Epithelial cell of esophagus (primary cell): ENCODE measurements around the gene LRRC40.

Source experiments
- DNase-seq: peaks from one replicate; pipeline ENCODE4 v3.0.0; 2010; ENCODE audit warnings: low read depth
- H3K4me3 ChIP-seq: 2 replicates; pipeline ENCODE4 v1.5.1; 2011; ENCODE audit warnings: mild to moderate bottlenecking, low read length, control low read depth
- TF ChIP-seq, protein P1 (sequence below): IDR thresholded peaks from 2 replicates; pipeline ENCODE4 v1.5.1; 2011; ENCODE audit warnings: low read depth, mild to moderate bottlenecking, low read length, control low read depth, inconsistent platforms; ENCODE audit not compliant: insufficient read depth; ENCODE audit errors: missing control alignments

LRRC40 gene

GRCh38 chr1:70134148-70134547 is 71.2 kb downstream of the LRRC40 start:
- no peak overlapping the region for H3K4me3 ChIP-seq
- TF ChIP-seq, protein P1, sequence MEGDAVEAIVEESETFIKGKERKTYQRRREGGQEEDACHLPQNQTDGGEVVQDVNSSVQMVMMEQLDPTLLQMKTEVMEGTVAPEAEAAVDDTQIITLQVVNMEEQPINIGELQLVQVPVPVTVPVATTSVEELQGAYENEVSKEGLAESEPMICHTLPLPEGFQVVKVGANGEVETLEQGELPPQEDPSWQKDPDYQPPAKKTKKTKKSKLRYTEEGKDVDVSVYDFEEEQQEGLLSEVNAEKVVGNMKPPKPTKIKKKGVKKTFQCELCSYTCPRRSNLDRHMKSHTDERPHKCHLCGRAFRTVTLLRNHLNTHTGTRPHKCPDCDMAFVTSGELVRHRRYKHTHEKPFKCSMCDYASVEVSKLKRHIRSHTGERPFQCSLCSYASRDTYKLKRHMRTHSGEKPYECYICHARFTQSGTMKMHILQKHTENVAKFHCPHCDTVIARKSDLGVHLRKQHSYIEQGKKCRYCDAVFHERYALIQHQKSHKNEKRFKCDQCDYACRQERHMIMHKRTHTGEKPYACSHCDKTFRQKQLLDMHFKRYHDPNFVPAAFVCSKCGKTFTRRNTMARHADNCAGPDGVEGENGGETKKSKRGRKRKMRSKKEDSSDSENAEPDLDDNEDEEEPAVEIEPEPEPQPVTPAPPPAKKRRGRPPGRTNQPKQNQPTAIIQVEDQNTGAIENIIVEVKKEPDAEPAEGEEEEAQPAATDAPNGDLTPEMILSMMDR, result no peak
- DNase-seq, result no peak

DNA sequence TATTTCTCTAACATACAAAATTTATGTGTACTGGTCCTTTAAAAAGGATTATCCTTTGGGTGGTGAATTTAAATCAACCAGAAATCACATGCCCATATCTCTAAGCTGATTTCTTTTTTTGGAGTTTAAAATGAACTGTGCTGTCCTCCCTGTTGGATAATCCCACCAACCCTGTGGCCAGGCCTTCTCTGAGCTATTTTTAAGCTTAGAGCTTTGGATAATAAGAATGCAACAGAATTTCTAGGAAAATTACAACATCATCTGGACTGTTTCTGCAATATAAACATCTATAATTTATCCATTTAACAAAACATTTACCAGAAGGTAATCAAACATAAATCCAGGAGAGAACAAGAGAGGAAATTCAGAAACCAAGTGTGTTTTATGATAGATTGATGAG is 88.3 kb downstream of the LRRC40 start:
- H3K4me3 ChIP-seq, result no peak overlapping the region
- TF ChIP-seq, protein P1, result no peak

GRCh38 chr1:70115315-70115714 is 90.1 kb downstream of the LRRC40 start:
- TF ChIP-seq, protein P1, result no peak
- no peak for DNase-seq
- H3K4me3 ChIP-seq, result no peak overlapping the region

More for the DNA sequence above, 88.3 kb downstream of the LRRC40 start:
- DNase-seq, result no peak

DNA sequence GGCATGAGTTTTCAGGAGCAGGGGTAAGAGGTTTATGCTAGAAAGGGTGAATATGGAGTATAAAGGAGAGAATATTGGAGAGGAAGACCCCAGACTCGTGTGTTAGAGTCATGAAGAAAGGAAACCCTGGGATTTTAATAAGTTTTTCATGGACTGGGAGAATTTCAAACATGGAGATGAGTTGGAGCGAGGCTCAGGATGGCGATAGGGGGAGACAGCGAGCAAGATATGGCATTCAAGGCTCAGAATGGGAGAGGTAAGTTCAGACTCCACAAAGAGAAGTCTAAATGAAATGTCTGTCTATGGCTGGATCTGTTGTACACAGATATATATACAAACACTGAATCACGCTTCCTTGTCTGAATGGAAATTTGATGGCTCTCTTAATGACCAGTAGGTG is 92.5 kb downstream of the LRRC40 start:
- no peak overlapping the region for H3K4me3 ChIP-seq
- TF ChIP-seq, protein P1, result no peak
- DNase-seq, result no peak

DNA sequence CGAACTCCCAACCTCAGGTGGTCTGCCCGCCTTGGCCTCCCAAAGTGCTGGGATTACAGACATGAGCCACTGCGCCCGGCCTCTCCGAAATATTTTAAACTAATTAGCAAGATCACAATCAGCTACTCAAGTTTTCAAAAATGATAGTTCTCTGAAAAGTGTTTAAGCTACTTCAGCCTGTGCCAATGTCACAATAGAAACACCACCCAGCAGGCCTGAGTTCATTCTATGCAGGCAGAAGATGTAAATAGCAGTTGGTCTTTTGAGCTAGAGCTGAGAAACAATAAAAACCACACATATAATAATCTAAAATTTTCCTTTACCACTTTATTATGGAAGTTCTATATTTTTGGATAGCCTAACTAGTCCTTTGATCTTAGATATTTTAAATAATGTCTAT is 96.1 kb downstream of the LRRC40 start:
- TF ChIP-seq, protein P1, result no peak
- DNase-seq, result no peak
- H3K4me3 ChIP-seq, result no peak overlapping the region

DNA sequence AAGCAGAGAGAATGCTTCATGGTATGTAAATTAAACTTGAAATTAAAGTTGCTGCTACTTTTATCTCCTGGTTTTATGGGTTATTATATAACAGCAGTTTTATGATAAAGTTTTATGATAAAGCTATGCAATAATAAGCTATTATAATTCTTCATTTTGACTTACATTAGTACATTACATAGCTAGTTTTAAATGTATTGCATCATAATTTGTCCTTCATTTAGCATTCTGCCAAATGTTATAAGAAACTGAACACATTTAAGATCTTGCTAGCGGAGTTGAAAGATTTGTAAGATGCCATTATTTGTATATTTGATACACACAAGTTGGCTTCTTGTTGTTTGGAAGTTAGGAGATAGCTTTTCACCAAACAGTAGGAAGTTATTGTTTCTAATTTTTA is 101.6 kb downstream of the LRRC40 start:
- no peak overlapping the region for H3K4me3 ChIP-seq
- DNase-seq, result no peak
- TF ChIP-seq, protein P1, result no peak

GRCh38 chr1:70101774-70102173 is 103.6 kb downstream of the LRRC40 start:
- TF ChIP-seq, protein P1, result no peak
- DNase-seq, result no peak
- no peak overlapping the region for H3K4me3 ChIP-seq
